Activated CD8-positive, alpha-beta memory T cell treated with anti-CD3 and anti-CD28 coated beads, Interleukin-2, amount 10 ng/mL, durations not matched to agents 7 days and 5 days (primary cell): ENCODE data around the gene MAP4K5. TPM values are rescaled to one million over a fixed set of nuclear protein-coding genes. Genes with fewer than 3 reads are reported as not detected.
"Not testable (repeated sequence)": the region's sequence is repeated elsewhere in the genome, so short reads cannot be mapped to it uniquely, and the experiment has no call there.

Source experiments
- ATAC-seq: fragments of 150-1000 bp; cut with Tn5 transposase; one replicate; pipeline ENCODE4 v1.10.0; 2021; ENCODE audit warnings: moderate library complexity
- CTCF ChIA-PET: fragments of 350-600 bp; sonication (Branson Sonifier 250); formaldehyde crosslinking; loops from one replicate; lab custom pipeline; 2021; ENCODE audit warnings: antibody characterized with exemption; lab: Charles Lee
- DNase-seq: peaks from one replicate; pipeline ENCODE4 v3.0.0-alpha.2; 2020
- H3K27ac Mint-ChIP-seq: one replicate; pipeline ENCODE4 v1.8.0; 2021; ENCODE audit warnings: mild to moderate bottlenecking, mixed read lengths
- H3K27me3 Mint-ChIP-seq: one replicate; pipeline ENCODE4 v1.8.0; 2021; ENCODE audit warnings: mixed read lengths
- H3K36me3 Mint-ChIP-seq: one replicate; pipeline ENCODE4 v1.8.0; 2021; ENCODE audit warnings: mild to moderate bottlenecking, mixed read lengths
- H3K4me1 Mint-ChIP-seq: one replicate; pipeline ENCODE4 v1.8.0; 2021; ENCODE audit warnings: mixed read lengths
- H3K4me3 Mint-ChIP-seq: one replicate; pipeline ENCODE4 v1.8.0; 2021; ENCODE audit warnings: mild to moderate bottlenecking, moderate library complexity, mixed read lengths
- H3K9me3 Mint-ChIP-seq: one replicate; pipeline ENCODE4 v1.8.0; 2022; ENCODE audit warnings: low read depth, mixed read lengths
- total RNA-seq, 2 experiments: library from RNA; stranded (reverse); gene quantifications; one replicate each; pipeline ENCODE4 v1.2.3, GENCODE V29; 2021

MAP4K5 gene
- total RNA-seq = 10 to 100 TPM; 31.4 to 38.7 TPM

GRCh38 chr14:50532502-50533240 lies at the start of gene MAP4K5:
TSS of gene MAP4K5 (minus strand) at chr14:50532569. CDS start at chr14:50532049, 520 bp downstream.
- H3K4me3 Mint-ChIP-seq = peak within 1 kb of the TSS; percentile 88
- CTCF ChIA-PET = interaction anchor here (0.6 to 2.0 kb wide), 18 partner anchors 8 to 680 kb away, joined by 3 to 20 read pairs (median 4); partner anchors contain the start of genes CDKL1 and NEMF
- no peaks in the 10 kb centered on the region for H3K9me3 Mint-ChIP-seq
- ATAC-seq = peak; percentile 97
- peak; percentile 92 for DNase-seq
- H3K4me1 Mint-ChIP-seq = peaks cover 42% of the 10 kb centered on the region
- peaks cover 7% of the 10 kb centered on the region for H3K27me3 Mint-ChIP-seq
- peaks cover 10% of the 10 kb centered on the region for H3K36me3 Mint-ChIP-seq
- H3K27ac Mint-ChIP-seq = peak within 1 kb of the TSS; percentile 83

- ATAC-seq = no peak
- Mint-ChIP-seq H3K27ac (no peak overlapping the region), H3K4me3 (no peak overlapping the region), H3K36me3 (no peaks in the 10 kb centered on the region), H3K9me3 (no peaks in the 10 kb centered on the region), H3K27me3 (peaks cover 4% of the 10 kb centered on the region), H3K4me1 (no peaks in the 10 kb centered on the region)
- DNase-seq = no peak
- CTCF ChIA-PET = no interaction called here
Measured at GRCh38 chr14:50578433-50578832, 46.1 kb upstream of the MAP4K5 start.

GRCh38 chr14:50577982-50578381 lies 45.6 kb upstream of the MAP4K5 start:
- no peaks in the 10 kb centered on the region for H3K36me3 Mint-ChIP-seq
- H3K27ac Mint-ChIP-seq = no peak overlapping the region
- peaks cover 4% of the 10 kb centered on the region for H3K27me3 Mint-ChIP-seq
- no peaks in the 10 kb centered on the region for H3K4me1 Mint-ChIP-seq
- DNase-seq (no peak), ATAC-seq (no peak)
- H3K4me3 Mint-ChIP-seq = no peak overlapping the region
- no peaks in the 10 kb centered on the region for H3K9me3 Mint-ChIP-seq
- CTCF ChIA-PET = no interaction called here

GRCh38 chr14:50575769-50576168 lies 43.4 kb upstream of the MAP4K5 start:
- no peak for ATAC-seq
- H3K36me3 Mint-ChIP-seq = peaks cover under 1% of the 10 kb centered on the region
- peaks cover 7% of the 10 kb centered on the region for H3K27me3 Mint-ChIP-seq
- H3K4me1 Mint-ChIP-seq = no peaks in the 10 kb centered on the region
- DNase-seq = no peak
- peaks cover under 1% of the 10 kb centered on the region for H3K9me3 Mint-ChIP-seq
- no peak overlapping the region for H3K27ac Mint-ChIP-seq
- CTCF ChIA-PET = no interaction called here
- H3K4me3 Mint-ChIP-seq = no peak overlapping the region

- Mint-ChIP-seq H3K36me3 (peaks cover 12% of the 10 kb centered on the region), H3K4me1 (no peaks in the 10 kb centered on the region), H3K27ac (no peak overlapping the region), H3K4me3 (no peak overlapping the region), H3K27me3 (peaks cover 14% of the 10 kb centered on the region), H3K9me3 (peaks cover 11% of the 10 kb centered on the region)
- ATAC-seq (no peak), DNase-seq (no peak)
- CTCF ChIA-PET = no interaction called here
Measured at GRCh38 chr14:50573862-50574261, 41.5 kb upstream of the MAP4K5 start.

- Mint-ChIP-seq H3K4me3 (no peak overlapping the region), H3K27ac (no peak overlapping the region), H3K4me1 (peaks cover 2% of the 10 kb centered on the region), H3K27me3 (peaks cover 20% of the 10 kb centered on the region), H3K36me3 (peaks cover 12% of the 10 kb centered on the region), H3K9me3 (peaks cover 14% of the 10 kb centered on the region)
- CTCF ChIA-PET = interaction anchor here (1.0 kb wide), 1 partner anchor 203 kb away, joined by 3 read pairs; no protein-coding TSS in a partner anchor
- DNase-seq = no peak
- no peak for ATAC-seq
Measured at GRCh38 chr14:50569714-50570274, 37.4 kb upstream of the MAP4K5 start.

- ATAC-seq (no peak), DNase-seq (no peak)
- Mint-ChIP-seq H3K27ac (no peak overlapping the region), H3K27me3 (peaks cover 53% of the 10 kb centered on the region), H3K4me1 (peaks cover 22% of the 10 kb centered on the region), H3K9me3 (no peaks in the 10 kb centered on the region), H3K4me3 (no peak overlapping the region), H3K36me3 (no peaks in the 10 kb centered on the region)
- CTCF ChIA-PET = no interaction called here
Measured at GRCh38 chr14:50562841-50563240, 30.5 kb upstream of the MAP4K5 start.

- ATAC-seq (peak; percentile 64), DNase-seq (peak; percentile 66)
- Mint-ChIP-seq H3K4me3 (peak overlapping the region; percentile 84), H3K27ac (peak overlapping the region; percentile 54), H3K36me3 (no peaks in the 10 kb centered on the region), H3K27me3 (peaks cover 62% of the 10 kb centered on the region), H3K9me3 (no peaks in the 10 kb centered on the region), H3K4me1 (peaks cover 19% of the 10 kb centered on the region)
- CTCF ChIA-PET = interaction anchor here (1.0 to 1.3 kb wide), 4 partner anchors 11 to 216 kb away, joined by 3 to 5 read pairs (median 3); no protein-coding TSS in a partner anchor
Measured at GRCh38 chr14:50560931-50561285, 28.5 kb upstream of the MAP4K5 start.

- Mint-ChIP-seq H3K27me3 (peaks cover 67% of the 10 kb centered on the region), H3K4me1 (peaks cover 19% of the 10 kb centered on the region), H3K9me3 (no peaks in the 10 kb centered on the region), H3K4me3 (peak within 1 kb of the TSS; percentile 84), H3K36me3 (no peaks in the 10 kb centered on the region), H3K27ac (peak within 1 kb of the TSS; percentile 54)
- ATAC-seq = peak; percentile 86
- CTCF ChIA-PET = interaction anchor here (0.7 to 1.5 kb wide), 9 partner anchors 8 to 300 kb away, joined by 3 to 5 read pairs (median 3); partner anchors contain the start of gene NIN
- DNase-seq = peak; percentile 68
Measured at GRCh38 chr14:50559990-50560930, 27.9 kb upstream of the MAP4K5 start, which contains the start of gene ATL1. TSS of gene ATL1 (plus strand) at chr14:50560145. CDS start at chr14:50560266, 121 bp downstream.

GRCh38 chr14:50552796-50553195 lies 20.4 kb upstream of the MAP4K5 start:
- DNase-seq, H3K36me3 Mint-ChIP-seq, H3K27ac Mint-ChIP-seq, H3K4me1 Mint-ChIP-seq, H3K9me3 Mint-ChIP-seq, H3K4me3 Mint-ChIP-seq, ATAC-seq: not testable (repeated sequence)
- CTCF ChIA-PET = interaction anchor here (0.9 kb wide), 1 partner anchor 164 kb away, joined by 3 read pairs; no protein-coding TSS in a partner anchor
- peaks cover 51% of the 10 kb centered on the region for H3K27me3 Mint-ChIP-seq

- Mint-ChIP-seq H3K27ac (no peak overlapping the region), H3K36me3 (peaks cover 2% of the 10 kb centered on the region), H3K27me3 (peaks cover 42% of the 10 kb centered on the region), H3K4me3 (no peak overlapping the region), H3K9me3 (no peaks in the 10 kb centered on the region), H3K4me1 (peaks cover 3% of the 10 kb centered on the region)
- no peak for DNase-seq
- no peak for ATAC-seq
- CTCF ChIA-PET = no interaction called here
Measured at GRCh38 chr14:50551877-50552276, 19.5 kb upstream of the MAP4K5 start.

GRCh38 chr14:50550294-50550693 lies 17.9 kb upstream of the MAP4K5 start:
- H3K27ac Mint-ChIP-seq = no peak overlapping the region
- H3K9me3 Mint-ChIP-seq = no peaks in the 10 kb centered on the region
- H3K4me3 Mint-ChIP-seq = no peak overlapping the region
- no peak for DNase-seq
- peaks cover 2% of the 10 kb centered on the region for H3K36me3 Mint-ChIP-seq
- ATAC-seq = no peak
- H3K4me1 Mint-ChIP-seq = peaks cover 3% of the 10 kb centered on the region
- H3K27me3 Mint-ChIP-seq = peaks cover 37% of the 10 kb centered on the region
- CTCF ChIA-PET = interaction anchor here (1.9 kb wide), 1 partner anchor 10 kb away, joined by 5 read pairs; the partner anchor contains the start of gene ATL1

- ATAC-seq (no peak), DNase-seq (no peak)
- no peaks in the 10 kb centered on the region for H3K36me3 Mint-ChIP-seq
- CTCF ChIA-PET = no interaction called here
- H3K4me3 Mint-ChIP-seq = no peak overlapping the region
- H3K27me3 Mint-ChIP-seq = peaks cover 9% of the 10 kb centered on the region
- H3K9me3 Mint-ChIP-seq = no peaks in the 10 kb centered on the region
- peaks cover 11% of the 10 kb centered on the region for H3K4me1 Mint-ChIP-seq
- no peak overlapping the region for H3K27ac Mint-ChIP-seq
Measured at GRCh38 chr14:50545618-50546017, 13.2 kb upstream of the MAP4K5 start.
